Ovary (tissue), 9 donors: ENCODE measurements around the gene IFNW1. TPM values are rescaled to one million over a fixed set of nuclear protein-coding genes. Genes with fewer than 3 reads are reported as not detected.

Source experiments
- DNase-seq, 5 donors: peaks; one replicate each; pipeline ENCODE4 v3.0.0-alpha.2; 2019 to 2020
- H3K27ac ChIP-seq, 2 donors: fragments of 200-600 bp; one replicate each; pipeline versions ENCODE4 v1.5.1 to v1.8.0; 2019 to 2022
- H3K27me3 ChIP-seq: fragments of 200-600 bp; one replicate; pipeline ENCODE4 v1.8.0; 2022
- H3K36me3 ChIP-seq: fragments of 200-600 bp; sonication (generic); one replicate; pipeline ENCODE4 v1.5.1; 2019
- H3K4me1 ChIP-seq: one replicate; pipeline ENCODE4 v1.8.1; 2013; ENCODE audit warnings: mild to moderate bottlenecking, moderate library complexity; ENCODE audit not compliant: insufficient read depth
- H3K4me3 ChIP-seq: fragments of 200-600 bp; sonication (generic); one replicate; pipeline ENCODE4 v1.5.1; 2017
- H3K9me3 ChIP-seq, 2 donors: fragments of 200-600 bp in 1 of 2; sonication (generic) in 1 of 2; one replicate each; pipeline versions ENCODE4 v1.5.1 to v1.8.1; 2013 to 2019; ENCODE audit warnings: mild to moderate bottlenecking in 1 of 2, moderate library complexity in 1 of 2
- CTCF ChIP-seq, 3 donors: fragments of 450-650 bp in 2 of 3; fragments of 200-600 bp in 1 of 3; IDR thresholded peaks; one replicate each; pipeline versions ENCODE4 v1.5.1 to v1.8.0; 2016 to 2022; ENCODE audit warnings: antibody characterized with exemption in 3 of 3, mild to moderate bottlenecking in 1 of 3
- EP300 ChIP-seq: sonication (generic); formaldehyde crosslinking; IDR thresholded peaks from one replicate; pipeline ENCODE4 v1.6.1; 2017; ENCODE audit warnings: antibody characterized with exemption
- POLR2A ChIP-seq: fragments of 450-650 bp; IDR thresholded peaks from one replicate; pipeline ENCODE4 v1.6.1; 2017; ENCODE audit warnings: antibody characterized with exemption, mild to moderate bottlenecking, moderate library complexity
- WGBS, 3 donors: extraction: QIAGEN DNeasy Blood & Tissue Kit in 1 of 3; methylation state at CpG; one replicate each; pipeline versions ENCODE4 v1.1.5 to v1.1.7; 2013 to 2017; 5-methylcytosine and 5-hydroxymethylcytosine counted together
- intact Hi-C, 4 donors: fragments of 100-400 bp; cut with DNase I; formaldehyde crosslinking; loops; one replicate each; pipeline versions ENCODE4 v1.11.0 to v1.15.1; 2022 to 2023
- polyA plus RNA-seq, 2 donors: library from polyadenylated mRNA; stranded (reverse); fragments of 200-250 nt in 1 of 2; fragments of 350-450 nt in 1 of 2; fragmentation: Illumina TruSeq in 1 of 2; extraction: RNeasy Lipid Tissue Mini Kit (QIAGEN cat#74804) in 1 of 2; gene quantifications; one replicate each; pipeline ENCODE4 v1.2.3, GENCODE V29; 2013 to 2014
- total RNA-seq, 7 donors: library from RNA; depleted of rRNA in 2 of 7; stranded (reverse); fragments of >200 nt in 2 of 7; fragmentation: NEBNext Ultra II Directional in 3 of 7; extraction: Animal tissue kit (Norgen Biotek cat#: 25700) in 3 of 7; gene quantifications; one replicate each; pipeline versions ENCODE4 v1.1.0 to v1.2.4, GENCODE V29; 2016 to 2023
- donor health status: DM: no; HTN: no; CAD: no; lungs with moderate emphysema.
- donor health status: DM: no; HTN: no; CAD: no.
- donor health status: Bipolar disorder and iron deficiency.
- donor health status: DM: yes; HTN: yes; CAD: no.
- donor health status: DM: no; HTN: no; CAD: no.
- donor health status: DM: yes; HTN: yes; CAD: no.

Gene IFNW1
- total and polyA plus RNA-seq, 9 donors = not detected

- no peaks in the 10 kb centered on the region for H3K36me3 ChIP-seq
- DNase-seq = no peak
- H3K27ac ChIP-seq = no peak overlapping the region
- WGBS, 3 donors = 15 to 24% (median 17%) methylated on average over 3 of the region's 3 CpGs
- H3K9me3 ChIP-seq = no peaks in the 10 kb centered on the region
- no peak for TF ChIP-seq POLR2A
- TF ChIP-seq EP300 = no peak
- TF ChIP-seq CTCF (IDR thresholded peaks at IDR 0.05) = no peak
- H3K4me1 ChIP-seq = no peaks in the 10 kb centered on the region
- intact Hi-C loops = no loop called here
- H3K4me3 ChIP-seq = no peak overlapping the region
- no peaks in the 10 kb centered on the region for H3K27me3 ChIP-seq
These were observed 12.5 kb upstream of the IFNW1 start for GRCh38 chr9:21154018-21154608.

GRCh38 chr9:21153336-21154017, 11.8 kb upstream of the IFNW1 start:
- H3K4me3 ChIP-seq = no peak overlapping the region
- intact Hi-C loops = no loop called here
- TF ChIP-seq POLR2A = no peak
- TF ChIP-seq CTCF (IDR thresholded peaks at IDR 0.05) = no peak
- no peak for TF ChIP-seq EP300
- H3K4me1 ChIP-seq = no peaks in the 10 kb centered on the region
- H3K36me3 ChIP-seq = no peaks in the 10 kb centered on the region
- H3K9me3 ChIP-seq = no peaks in the 10 kb centered on the region
- 44 to 46% (median 46%) methylated on average over 3 of the region's 3 CpGs for WGBS, 3 donors
- H3K27ac ChIP-seq = no peak overlapping the region
- no peak for DNase-seq
- H3K27me3 ChIP-seq = no peaks in the 10 kb centered on the region

- WGBS, 3 donors = 74 to 83% (median 83%) methylated on average over 1 of the region's 1 CpG
- Histone ChIP-seq H3K27ac (no peak overlapping the region), H3K4me1 (no peaks in the 10 kb centered on the region), H3K4me3 (no peak overlapping the region), H3K27me3 (no peaks in the 10 kb centered on the region), H3K36me3 (no peaks in the 10 kb centered on the region), H3K9me3 (no peaks in the 10 kb centered on the region)
- intact Hi-C loops = no loop called here
- DNase-seq = no peak
- TF ChIP-seq EP300 (no peak), POLR2A (no peak), CTCF (IDR thresholded peaks at IDR 0.05) (no peak)
These were observed 3.0 kb upstream of the IFNW1 start for GRCh38 chr9:21144603-21145002.

GRCh38 chr9:21137020-21137419, 4.6 kb downstream of the IFNW1 start:
- no peak overlapping the region for H3K4me3 ChIP-seq
- TF ChIP-seq EP300 (no peak), CTCF (IDR thresholded peaks at IDR 0.05) (no peak), POLR2A (no peak)

More at GRCh38 chr9:21137020-21137419, 4.6 kb downstream of the IFNW1 start:
- 0 to 79% (median 51%) methylated on average over 1 of the region's 1 CpG for WGBS, 3 donors
- DNase-seq = no peak
- H3K9me3 ChIP-seq = no peaks in the 10 kb centered on the region
- H3K27me3 ChIP-seq = no peaks in the 10 kb centered on the region
- no peak overlapping the region for H3K27ac ChIP-seq
- no peaks in the 10 kb centered on the region for H3K36me3 ChIP-seq
- intact Hi-C loops = no loop called here
- H3K4me1 ChIP-seq = no peaks in the 10 kb centered on the region
